Ovary (tissue), 3 donors: Measurements from ENCODE around the gene CPLANE2.

ENCODE experiments used
- CTCF ChIP-seq, 3 donors: fragments of 450-650 bp in 2 of 3; fragments of 200-600 bp in 1 of 3; IDR thresholded peaks; one replicate each; pipeline versions ENCODE4 v1.5.1 to v1.8.0; 2016 to 2022; ENCODE audit warnings: antibody characterized with exemption in 3 of 3, mild to moderate bottlenecking in 1 of 3
- POLR2A ChIP-seq: fragments of 450-650 bp; IDR thresholded peaks from one replicate; pipeline ENCODE4 v1.6.1; 2017; ENCODE audit warnings: antibody characterized with exemption, mild to moderate bottlenecking, moderate library complexity
- donor health status: DM: no; HTN: no; CAD: no.

DNA sequence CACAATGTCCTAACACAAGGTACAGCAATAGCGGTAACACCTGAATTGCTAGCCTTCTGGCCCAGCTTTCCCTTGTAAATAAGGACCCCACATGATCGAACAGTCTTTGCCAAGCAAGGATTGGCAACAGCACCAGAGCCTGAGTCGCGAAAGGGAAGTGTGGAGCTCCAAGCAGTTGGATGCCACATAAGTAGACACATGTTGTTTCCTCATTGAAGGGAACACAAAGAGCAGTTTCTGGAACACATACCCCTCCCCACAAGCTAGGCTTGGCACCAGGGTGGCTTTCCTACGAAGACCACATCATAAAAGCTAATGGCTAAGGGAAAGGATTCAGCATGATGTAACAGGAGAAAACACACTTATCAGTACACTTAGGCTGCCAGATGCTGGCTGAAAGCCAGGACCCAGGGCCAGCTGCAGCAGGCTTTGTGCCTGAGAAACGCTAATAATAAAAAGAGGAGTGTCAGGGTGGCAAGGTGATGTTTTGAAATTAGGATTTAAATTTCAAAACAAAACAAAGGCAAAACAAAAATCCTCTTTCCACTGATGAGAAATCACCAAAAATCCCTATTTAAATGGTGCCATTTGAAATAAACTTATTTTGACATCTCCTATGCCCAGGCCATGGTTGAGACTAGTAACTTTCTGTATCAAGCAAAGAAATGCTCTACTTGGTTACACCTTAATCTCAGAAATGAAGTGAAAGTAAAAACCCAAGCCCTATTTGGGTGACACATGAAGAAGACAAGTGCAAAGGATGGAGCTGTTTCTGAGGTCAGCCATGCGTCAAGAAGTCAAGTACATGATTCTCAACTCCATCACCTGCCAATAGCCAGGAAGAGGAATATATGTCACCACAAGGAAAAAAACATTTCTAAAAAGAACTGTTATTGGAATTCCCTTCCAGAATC is 11.9 kb upstream of the CPLANE2 start:
- TF ChIP-seq CTCF (IDR thresholded peaks at IDR 0.05) = no peak
- no peak for TF ChIP-seq POLR2A
